ENCODE results near the gene LDHAL6B. TPM values are rescaled to one million over a fixed set of nuclear protein-coding genes. Genes with fewer than 3 reads are reported as not detected.
A peak's percentile ranks its signal among the peaks of the same experiment; 100 is the strongest.

LDHAL6B gene
- total and polyA plus RNA-seq, 9 of the 15 experiments (the other 6 are each of a cell fraction or from before 2014, with no cell fraction given), result not detected

DNA sequence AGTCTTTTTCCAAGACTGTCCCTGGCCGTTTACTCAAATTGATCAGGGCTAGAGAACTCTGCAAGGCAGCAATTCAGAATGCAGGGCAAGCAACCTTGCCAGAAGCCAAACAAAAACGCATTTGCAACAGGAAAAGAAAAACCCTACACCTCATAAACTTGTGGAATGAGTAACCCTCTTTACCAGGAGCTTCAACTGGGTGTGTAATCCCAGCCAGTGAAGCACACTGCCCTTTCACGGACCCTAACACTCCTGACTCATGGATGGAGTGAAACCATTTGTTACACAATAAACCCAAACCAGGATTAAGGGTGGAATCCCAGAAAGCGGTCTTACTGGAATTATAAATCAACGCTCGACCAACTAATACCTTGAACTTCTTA, 14.8 kb upstream of the LDHAL6B start:
- Histone ChIP-seq H3K4me1 (replicated peaks in 1 of 2; ENCODE audit: control insufficient read depth in 2 of 2, insufficient read depth in 2 of 2, low read length in 2 of 2) (no peaks in the 10 kb centered on the region), H2AFZ (ENCODE audit: low read depth, low read length) (no peak overlapping the region), H3K27ac (ENCODE audit: extremely low read depth, low read depth, low read length) (no peak overlapping the region), H3K4me2 (ENCODE audit: insufficient read depth, low read length) (no peak overlapping the region), H3K4me3 (no peak overlapping the region), H4K20me1 (replicated peaks; ENCODE audit: control insufficient read depth, insufficient read depth, low read length) (0 out of 2 replicates have a peak, but pooled peaks cover 5% of the 10 kb centered on the region), H3K79me2 (ENCODE audit: control insufficient read depth, insufficient read depth, low read length) (no peaks in the 10 kb centered on the region), H3K36me3 (ENCODE audit: control insufficient read depth, insufficient read depth, low read length) (no peaks in the 10 kb centered on the region), H3K9ac (ENCODE audit: insufficient read depth in 1 of 2, low read depth in 2 of 2, low read length in 2 of 2) (no peak overlapping the region), H3K27me3 (ENCODE audit: control insufficient read depth in 2 of 2, insufficient read depth in 2 of 2, low read length in 2 of 2) (peaks cover 35 to 42% of the 10 kb centered on the region in 2 experiments), H3K9me3 (replicated peaks; ENCODE audit: control insufficient read depth, insufficient read depth, low read depth, low read length) (no peaks in the 10 kb centered on the region), H3K9me1 (ENCODE audit: control insufficient read depth, insufficient read depth, low read length) (no peaks in the 10 kb centered on the region)
- in situ Hi-C loops (cut with MboI) (no loop called here), intact Hi-C loops (cut with micrococcal nuclease) (no loop called here)
- no peak for DNase-seq (ENCODE audit: extremely low read depth in 1 of 4, low spot score in 3 of 4)
- FAIRE-seq, result no peak
- no TSS peak for BruUV-seq (replicated peaks)
- ChIA-PET POLR2A (no interaction called here), CTCF (ENCODE audit: low intra/inter-chr PET ratio) (no interaction called here)
- 13% methylated on average over 6 of the region's 6 CpGs for WGBS (ENCODE audit: insufficient coverage, low coverage, missing lambda C conversion rate)
- TF ChIP-seq PURB (CRISPR knock-in tag; IDR thresholded peaks at IDR 0.05; ENCODE audit: low read depth) (no peak), ZNF589 (CRISPR knock-in tag; IDR thresholded peaks at IDR 0.05; ENCODE audit: low read depth) (no peak), CBFA2T2 (conservative IDR thresholded peaks at IDR 0.05) (no peak), MAZ (CRISPR knock-in tag; conservative IDR thresholded peaks at IDR 0.05 in 1 of 2, IDR thresholded peaks at IDR 0.05 in 1 of 2) (no peak)
- ATAC-seq, result no peak

DNA sequence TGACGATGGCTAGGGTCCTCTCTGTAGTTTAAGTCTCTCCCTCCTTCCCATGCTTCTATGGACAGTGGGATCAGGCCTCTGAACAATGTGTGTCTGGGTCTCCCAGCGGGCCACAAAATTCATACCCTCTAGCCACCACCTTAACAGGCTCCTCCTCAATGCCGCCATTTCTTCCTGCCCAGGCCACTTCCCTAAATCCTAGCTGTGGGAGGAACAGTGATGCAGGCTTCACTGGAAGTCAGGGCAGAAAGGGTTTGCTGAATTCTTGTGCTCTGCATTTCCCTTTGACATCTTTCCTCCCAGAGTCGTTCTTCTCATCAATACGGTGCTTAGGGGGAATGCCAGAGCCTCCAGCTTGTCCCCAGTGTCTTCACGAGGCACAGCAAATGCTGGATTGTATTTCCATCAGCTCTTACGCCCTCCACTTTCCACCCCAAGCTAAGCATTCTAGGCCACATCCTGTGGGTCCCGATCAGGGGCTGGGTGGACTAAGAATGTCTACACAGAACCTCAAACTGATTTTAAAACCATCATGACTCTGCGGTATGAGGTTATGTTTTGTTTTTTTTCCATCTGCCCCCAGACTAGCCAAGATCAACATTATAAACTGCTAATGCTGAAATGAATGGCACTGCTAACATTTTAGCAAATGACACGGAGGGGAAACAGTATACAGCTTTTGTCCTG, 11.9 kb upstream of the LDHAL6B start:
- in situ Hi-C loops (cut with MboI), result no loop called here
- intact Hi-C loops (cut with micrococcal nuclease), result no loop called here

More for the DNA sequence above, 11.9 kb upstream of the LDHAL6B start:
- ChIA-PET POLR2A (no interaction called here), CTCF (ENCODE audit: low intra/inter-chr PET ratio) (no interaction called here)
- DNase-seq (ENCODE audit: extremely low read depth in 1 of 4, low spot score in 3 of 4), result no peak
- Histone ChIP-seq H3K4me1 (replicated peaks in 1 of 2; ENCODE audit: control insufficient read depth in 2 of 2, insufficient read depth in 2 of 2, low read length in 2 of 2) (no peaks in the 10 kb centered on the region), H3K27me3 (ENCODE audit: control insufficient read depth in 2 of 2, insufficient read depth in 2 of 2, low read length in 2 of 2) (peaks cover 33 to 49% of the 10 kb centered on the region in 2 experiments), H2AFZ (ENCODE audit: low read depth, low read length) (no peak overlapping the region), H4K20me1 (replicated peaks; ENCODE audit: control insufficient read depth, insufficient read depth, low read length) (peaks cover 5% of the 10 kb centered on the region; the same call in 1 of the 2 replicates), H3K79me2 (ENCODE audit: control insufficient read depth, insufficient read depth, low read length) (no peaks in the 10 kb centered on the region), H3K4me2 (ENCODE audit: insufficient read depth, low read length) (no peak overlapping the region), H3K9me3 (replicated peaks; ENCODE audit: control insufficient read depth, insufficient read depth, low read depth, low read length) (no peaks in the 10 kb centered on the region), H3K4me3 (no peak overlapping the region), H3K9me1 (ENCODE audit: control insufficient read depth, insufficient read depth, low read length) (no peaks in the 10 kb centered on the region), H3K9ac (ENCODE audit: insufficient read depth in 1 of 2, low read depth in 2 of 2, low read length in 2 of 2) (no peak overlapping the region), H3K36me3 (ENCODE audit: control insufficient read depth, insufficient read depth, low read length) (no peaks in the 10 kb centered on the region), H3K27ac (ENCODE audit: extremely low read depth, low read depth, low read length) (no peak overlapping the region)
- TF ChIP-seq SIRT6 (IDR thresholded peaks at IDR 0.05; ENCODE audit: low read depth, low read length), result no peak
- peak; percentile 61; the same call in 1 of the 2 replicates for TF ChIP-seq SPI1 (IDR thresholded peaks at IDR 0.05; ENCODE audit: borderline replicate concordance, low read depth, low read length)
- no TSS peak for BruUV-seq (replicated peaks)
- no peak for ATAC-seq
- no peak for FAIRE-seq
- WGBS (ENCODE audit: insufficient coverage, low coverage, missing lambda C conversion rate), result 0% methylated on average over 10 of the region's 10 CpGs
